GM13977 (cell line): Measurements from ENCODE around the gene KLRD1.

Experiments used
- DNase-seq: peaks from one replicate; pipeline ENCODE4 v3.0.0; 2012; ENCODE audit warnings: low spot score
- in situ Hi-C: fragments of 300-500 bp; cut with MboI; formaldehyde crosslinking; loops from one replicate; pipeline ENCODE4 v1.12.0; 2022; ENCODE audit warnings: low sequenced_read_pairs, low pct_unique_long_range_greater_than_20kb, mixed read lengths, inconsistent platforms; ENCODE audit not compliant: unreplicated experiment
- TF ChIP-seq, protein P1 (sequence below): IDR thresholded peaks from 2 replicates; pipeline ENCODE4 v1.5.1; 2012; ENCODE audit warnings: mild to moderate bottlenecking, control low read depth; ENCODE audit not compliant: insufficient read depth; ENCODE audit errors: extremely low read depth, missing control alignments

KLRD1 gene

DNA sequence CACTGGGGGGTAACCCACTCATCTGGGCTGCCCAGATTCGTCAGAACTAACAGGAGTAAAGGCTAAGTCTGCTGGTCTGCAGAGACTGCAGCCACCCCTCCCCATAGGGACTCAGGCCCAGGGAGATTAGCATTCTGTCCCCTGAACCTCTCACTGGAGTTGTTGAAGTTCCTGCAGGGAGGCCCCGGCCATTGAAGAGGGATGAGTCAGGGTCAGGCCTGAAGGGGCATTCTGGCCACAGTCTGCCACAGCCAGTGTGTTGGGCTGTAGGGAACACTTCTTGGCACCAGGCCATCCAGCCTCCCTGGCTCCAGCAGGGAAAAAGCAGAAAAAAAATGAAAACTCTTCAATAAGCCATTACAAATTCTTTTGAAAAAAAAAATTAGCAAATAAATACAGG is 46.8 kb downstream of the KLRD1 start:
- in situ Hi-C loops, result no loop called here
- DNase-seq, result no peak
- TF ChIP-seq, protein P1, sequence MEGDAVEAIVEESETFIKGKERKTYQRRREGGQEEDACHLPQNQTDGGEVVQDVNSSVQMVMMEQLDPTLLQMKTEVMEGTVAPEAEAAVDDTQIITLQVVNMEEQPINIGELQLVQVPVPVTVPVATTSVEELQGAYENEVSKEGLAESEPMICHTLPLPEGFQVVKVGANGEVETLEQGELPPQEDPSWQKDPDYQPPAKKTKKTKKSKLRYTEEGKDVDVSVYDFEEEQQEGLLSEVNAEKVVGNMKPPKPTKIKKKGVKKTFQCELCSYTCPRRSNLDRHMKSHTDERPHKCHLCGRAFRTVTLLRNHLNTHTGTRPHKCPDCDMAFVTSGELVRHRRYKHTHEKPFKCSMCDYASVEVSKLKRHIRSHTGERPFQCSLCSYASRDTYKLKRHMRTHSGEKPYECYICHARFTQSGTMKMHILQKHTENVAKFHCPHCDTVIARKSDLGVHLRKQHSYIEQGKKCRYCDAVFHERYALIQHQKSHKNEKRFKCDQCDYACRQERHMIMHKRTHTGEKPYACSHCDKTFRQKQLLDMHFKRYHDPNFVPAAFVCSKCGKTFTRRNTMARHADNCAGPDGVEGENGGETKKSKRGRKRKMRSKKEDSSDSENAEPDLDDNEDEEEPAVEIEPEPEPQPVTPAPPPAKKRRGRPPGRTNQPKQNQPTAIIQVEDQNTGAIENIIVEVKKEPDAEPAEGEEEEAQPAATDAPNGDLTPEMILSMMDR, result no peak

DNA sequence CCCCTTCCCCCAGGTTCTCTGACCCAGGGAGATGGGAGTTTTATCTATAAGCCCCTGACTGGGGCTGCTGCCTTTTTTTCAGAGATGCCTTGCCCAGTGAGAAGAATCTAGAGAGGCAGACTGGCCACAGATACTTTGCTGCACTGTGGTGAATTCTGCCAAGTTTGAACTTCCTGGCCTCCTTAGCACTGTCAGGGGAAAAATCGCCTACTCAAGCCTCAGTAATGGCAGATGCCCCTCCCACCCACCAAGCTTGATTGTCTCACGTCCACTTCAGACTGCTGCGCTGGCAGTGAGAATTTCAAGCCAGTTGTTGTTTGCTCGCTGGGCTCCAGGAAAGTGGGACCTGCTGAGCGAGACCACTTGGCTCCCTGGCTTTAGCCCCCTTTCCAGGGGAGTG is 50.5 kb downstream of the KLRD1 start:
- no peak for DNase-seq
- in situ Hi-C loops, result no loop called here
- TF ChIP-seq, protein P1, result no peak

DNA sequence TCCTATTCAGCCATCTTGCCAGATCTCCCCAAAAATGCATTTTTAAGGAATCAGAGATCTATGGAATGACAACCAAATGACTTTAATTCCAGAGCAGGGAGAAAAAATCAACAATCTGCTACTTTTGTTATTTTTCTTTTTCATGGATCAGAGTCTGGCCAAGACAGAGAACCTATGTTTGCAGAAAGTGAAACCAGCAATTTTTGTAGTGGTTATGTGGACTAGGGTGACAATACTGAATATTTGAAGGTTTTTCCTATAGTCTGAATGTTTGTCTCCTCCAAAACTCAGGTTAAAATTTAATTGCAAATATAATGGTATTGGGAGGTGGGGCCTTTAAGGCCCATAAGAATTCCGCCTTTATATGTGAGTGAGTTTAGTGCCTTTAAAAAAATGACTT is 51.3 kb downstream of the KLRD1 start:
- DNase-seq, result no peak
- in situ Hi-C loops, result no loop called here
- TF ChIP-seq, protein P1, result no peak

DNA sequence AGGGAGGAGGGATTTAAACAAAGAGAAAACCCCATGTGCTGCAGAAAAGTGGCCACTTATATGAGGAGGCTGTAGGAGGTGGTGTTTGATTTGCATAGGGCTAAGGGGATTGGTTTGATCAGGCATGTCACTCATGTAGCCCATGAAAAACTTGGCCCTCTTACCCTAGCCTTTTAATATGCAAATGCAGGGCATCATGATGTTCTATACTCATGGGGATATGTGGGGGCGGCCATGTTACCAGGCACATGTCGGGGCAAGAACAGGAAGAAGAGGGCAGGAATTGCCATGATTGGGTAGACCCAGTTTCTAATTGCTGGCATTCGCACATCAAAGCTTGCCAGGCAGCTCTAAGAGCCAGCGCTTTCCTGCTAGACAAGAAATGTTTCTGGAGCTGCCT is 53.4 kb downstream of the KLRD1 start:
- in situ Hi-C loops, result no loop called here
- TF ChIP-seq, protein P1, result no peak
- no peak for DNase-seq

DNA sequence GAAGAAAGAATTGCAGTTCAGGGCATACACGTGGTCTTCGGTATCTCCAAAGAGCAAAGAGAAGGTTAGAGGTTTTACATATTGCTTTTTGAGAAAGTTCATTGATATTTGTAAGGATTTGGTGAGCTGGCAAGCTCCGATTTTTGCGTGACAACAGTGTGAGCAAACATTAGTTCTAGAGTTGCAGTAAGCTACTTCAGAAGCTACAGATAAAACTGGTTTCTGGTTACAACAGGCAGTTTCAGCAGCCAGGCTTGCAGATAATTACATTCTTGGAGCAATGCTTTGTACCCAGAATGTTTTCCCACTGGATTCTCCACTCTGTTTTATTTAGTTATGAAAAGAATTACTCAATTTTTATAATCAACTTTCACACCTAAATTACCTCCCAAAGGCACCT is 54.0 kb downstream of the KLRD1 start:
- in situ Hi-C loops, result no loop called here
- TF ChIP-seq, protein P1, result no peak
- no peak for DNase-seq

DNA sequence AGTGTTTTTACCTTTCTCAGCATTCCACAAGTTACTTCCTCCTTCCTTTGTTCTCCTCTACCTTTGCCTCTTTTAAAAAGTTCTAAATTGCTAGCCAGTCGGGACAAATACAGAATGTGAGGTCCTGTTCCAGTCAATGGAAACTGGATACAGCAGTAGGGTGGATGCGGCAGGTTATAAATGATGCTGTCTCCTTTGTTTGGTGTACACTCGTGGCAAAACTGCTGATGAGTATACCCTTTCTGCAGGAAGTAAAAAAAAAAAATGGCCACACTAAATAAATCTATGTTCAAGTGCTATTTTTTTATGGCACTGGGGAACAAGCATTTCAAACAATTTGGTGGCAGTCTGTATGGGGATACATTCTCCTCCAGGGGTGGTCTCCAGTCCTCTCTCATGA is 54.7 kb downstream of the KLRD1 start:
- TF ChIP-seq, protein P1, result no peak
- DNase-seq, result no peak
- in situ Hi-C loops, result no loop called here
